ENCODE data around the gene IMP3. TPM values are rescaled to one million over a fixed set of nuclear protein-coding genes. Genes with fewer than 3 reads are reported as not detected.
A peak's percentile ranks its signal among the peaks of the same experiment; 100 is the strongest.
"Not testable (repeated sequence)": the region's sequence is repeated elsewhere in the genome, so short reads cannot be mapped to it uniquely, and the experiment has no call there.

The IMP3 gene
- total RNA-seq, 4 donors from 2014 or later: 162 to 194 (median 170) TPM

DNA sequence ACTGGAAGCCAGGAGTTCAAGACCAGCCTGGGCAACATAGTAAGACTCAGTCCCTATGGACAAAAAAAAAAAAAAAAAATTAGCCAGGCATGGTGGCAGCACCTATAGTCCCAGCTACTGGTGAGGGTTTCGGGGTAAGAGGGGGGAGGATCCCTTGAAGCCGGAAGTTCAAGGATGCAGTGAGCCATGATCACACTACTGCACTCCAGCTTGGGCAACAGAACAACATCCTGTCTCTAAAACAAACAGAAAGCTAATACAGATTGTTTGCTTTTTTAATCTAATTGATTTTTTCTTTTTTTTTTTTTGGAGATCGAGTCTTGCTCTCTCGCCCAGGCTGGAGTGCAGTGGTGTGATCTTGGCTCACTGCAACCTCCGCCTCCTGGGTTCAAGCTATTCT, 1.6 kb upstream of the IMP3 start:
- TF ChIP-seq CTCF (IDR thresholded peaks at IDR 0.05): no peak
- DNase-seq (ENCODE audit: low spot score) (no peak), ATAC-seq (ENCODE audit: low FRiP score) (no peak)

GRCh38 chr15:75641179-75641503, 1.1 kb upstream of the IMP3 start:
- no peak for ATAC-seq (ENCODE audit: low FRiP score)
- DNase-seq (ENCODE audit: low spot score): no peak
- TF ChIP-seq CTCF (IDR thresholded peaks at IDR 0.05): no peak

DNA sequence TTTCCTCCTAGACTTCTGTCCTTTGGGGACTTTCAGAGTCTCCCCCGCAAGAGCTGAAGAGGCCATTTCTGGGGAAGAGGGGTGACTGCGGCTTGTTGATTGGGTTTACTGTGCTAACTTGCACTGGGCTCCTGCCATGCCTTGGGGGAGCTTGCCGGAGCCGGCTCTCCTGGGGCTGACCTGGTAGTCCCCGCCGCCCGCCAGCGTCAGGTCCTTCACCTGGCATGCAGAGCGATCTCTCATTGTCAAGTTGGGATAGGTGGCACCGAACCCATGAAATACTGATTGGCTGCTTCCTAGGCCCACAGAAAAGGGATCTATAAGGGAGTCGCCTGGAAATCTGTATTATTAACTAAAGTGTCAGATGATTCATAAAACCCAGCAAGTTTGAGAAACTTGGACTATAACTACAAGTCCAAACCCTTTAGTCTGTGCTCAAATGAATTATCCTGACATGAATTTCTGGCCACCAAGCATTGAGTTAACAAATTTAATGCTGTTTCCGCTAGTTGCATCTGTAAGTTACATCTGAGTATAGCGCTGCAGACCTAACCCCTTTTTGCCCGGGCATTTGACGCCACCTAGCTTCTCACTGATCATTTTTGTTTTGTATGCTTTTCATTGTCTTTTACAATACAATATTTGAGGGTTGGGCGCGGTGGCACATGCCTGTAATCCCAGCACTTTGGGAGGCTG, 607 bp upstream of the IMP3 start:
- no peak for TF ChIP-seq CTCF (IDR thresholded peaks at IDR 0.05)
- ATAC-seq (ENCODE audit: low FRiP score): peak; percentile 20
- no peak for DNase-seq (ENCODE audit: low spot score)

- DNase-seq (ENCODE audit: low spot score) (no peak), ATAC-seq (ENCODE audit: low FRiP score) (no peak)
- no peak for TF ChIP-seq CTCF (IDR thresholded peaks at IDR 0.05)
Observed at GRCh38 chr15:75639191-75639708, 774 bp downstream of the IMP3 start.

GRCh38 chr15:75637245-75638009, 2.6 kb downstream of the IMP3 start:
- DNase-seq (ENCODE audit: low spot score): no peak
- no peak for TF ChIP-seq CTCF (IDR thresholded peaks at IDR 0.05)
- no peak for ATAC-seq (ENCODE audit: low FRiP score)

GRCh38 chr15:75636026-75636425, 4.0 kb downstream of the IMP3 start:
- no peak for TF ChIP-seq CTCF (IDR thresholded peaks at IDR 0.05)
- DNase-seq (ENCODE audit: low spot score) (no peak), ATAC-seq (ENCODE audit: low FRiP score) (no peak)

GRCh38 chr15:75633922-75634321, 6.1 kb downstream of the IMP3 start:
- ATAC-seq (ENCODE audit: low FRiP score); DNase-seq (ENCODE audit: low spot score): not testable (repeated sequence)
